ENCODE measurements around the gene MYBPH.

The MYBPH gene

DNA sequence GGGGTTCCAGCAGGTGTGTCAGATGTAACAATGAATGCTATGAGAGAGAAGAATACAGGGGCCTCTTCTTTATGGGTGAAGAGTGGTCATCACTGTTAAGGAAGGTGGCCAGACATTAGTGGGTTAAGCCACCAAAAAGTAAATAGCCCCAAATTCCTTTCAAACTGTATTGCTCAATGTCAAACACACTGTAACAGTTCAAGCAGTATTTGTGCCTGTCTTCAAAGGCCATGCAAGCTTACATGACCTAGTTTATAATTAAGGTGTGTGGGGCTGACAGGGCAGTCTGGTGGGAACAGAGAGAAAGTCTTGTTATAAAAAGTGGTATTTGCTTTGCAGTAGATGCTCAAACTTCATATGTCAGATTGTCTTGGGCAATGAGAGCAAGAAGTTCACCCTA lies 35.4 kb upstream of the MYBPH start:
- no peaks in the 10 kb centered on the region for H3K27me3 ChIP-seq
- no peaks in the 10 kb centered on the region for H3K36me3 ChIP-seq
- TF ChIP-seq CTCF (IDR thresholded peaks at IDR 0.05; ENCODE audit: low read depth, low read length): no peak

GRCh38 chr1:203210350-203210749 lies 34.7 kb upstream of the MYBPH start:
- H3K9me3 ChIP-seq: no peaks in the 10 kb centered on the region
- TF ChIP-seq CTCF (IDR thresholded peaks at IDR 0.05; ENCODE audit: low read depth, low read length): no peak
- H3K4me1 ChIP-seq: no peaks in the 10 kb centered on the region
- no peaks in the 10 kb centered on the region for H3K36me3 ChIP-seq
- no peak overlapping the region for H3K4me3 ChIP-seq (ENCODE audit: low read depth, low read length)
- H3K27me3 ChIP-seq: no peaks in the 10 kb centered on the region
- DNase-seq: no peak

More for the DNA sequence above, 35.4 kb upstream of the MYBPH start:
- Histone ChIP-seq H3K9me3 (no peaks in the 10 kb centered on the region), H3K4me1 (no peaks in the 10 kb centered on the region), H3K4me3 (ENCODE audit: low read depth, low read length) (no peak overlapping the region)
- DNase-seq: no peak

DNA sequence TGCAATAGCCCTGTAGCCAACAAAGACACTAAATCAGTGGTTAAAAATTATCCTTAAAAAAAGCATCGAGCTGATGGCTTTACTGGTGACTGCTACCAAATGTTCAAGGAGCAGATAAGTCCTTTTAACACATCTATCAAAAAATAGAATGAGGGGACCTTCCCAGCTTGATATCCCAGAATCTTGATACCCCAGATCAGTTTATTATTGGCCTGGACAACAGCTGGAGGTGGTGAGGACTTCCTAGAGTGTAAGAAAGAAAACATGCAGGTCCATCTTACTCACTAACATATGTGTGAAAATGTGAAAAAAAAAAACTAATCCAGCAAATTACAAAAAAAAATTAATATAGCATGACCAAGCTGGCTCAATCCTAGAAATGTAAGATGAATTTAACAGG lies 32.6 kb upstream of the MYBPH start:
- H3K4me1 ChIP-seq: no peaks in the 10 kb centered on the region

GRCh38 chr1:203207751-203208150 lies 32.1 kb upstream of the MYBPH start:
- H3K4me3 ChIP-seq (ENCODE audit: low read depth, low read length): no peak overlapping the region
- no peaks in the 10 kb centered on the region for H3K27me3 ChIP-seq
- H3K4me1 ChIP-seq: no peaks in the 10 kb centered on the region
- no peaks in the 10 kb centered on the region for H3K36me3 ChIP-seq
- no peak for TF ChIP-seq CTCF (IDR thresholded peaks at IDR 0.05; ENCODE audit: low read depth, low read length)
- no peak for DNase-seq
- no peaks in the 10 kb centered on the region for H3K9me3 ChIP-seq

More for the DNA sequence above, 32.6 kb upstream of the MYBPH start:
- Histone ChIP-seq H3K27me3 (no peaks in the 10 kb centered on the region), H3K4me3 (ENCODE audit: low read depth, low read length) (no peak overlapping the region), H3K9me3 (no peaks in the 10 kb centered on the region), H3K36me3 (no peaks in the 10 kb centered on the region)
- no peak for TF ChIP-seq CTCF (IDR thresholded peaks at IDR 0.05; ENCODE audit: low read depth, low read length)
- DNase-seq: no peak

- no peaks in the 10 kb centered on the region for H3K36me3 ChIP-seq
- no peak overlapping the region for H3K4me3 ChIP-seq (ENCODE audit: low read depth, low read length)
- DNase-seq: no peak
- H3K27me3 ChIP-seq: no peaks in the 10 kb centered on the region
- no peaks in the 10 kb centered on the region for H3K4me1 ChIP-seq
- TF ChIP-seq CTCF (IDR thresholded peaks at IDR 0.05; ENCODE audit: low read depth, low read length): no peak
- no peaks in the 10 kb centered on the region for H3K9me3 ChIP-seq
These were observed 30.6 kb upstream of the MYBPH start for GRCh38 chr1:203206129-203206687.

DNA sequence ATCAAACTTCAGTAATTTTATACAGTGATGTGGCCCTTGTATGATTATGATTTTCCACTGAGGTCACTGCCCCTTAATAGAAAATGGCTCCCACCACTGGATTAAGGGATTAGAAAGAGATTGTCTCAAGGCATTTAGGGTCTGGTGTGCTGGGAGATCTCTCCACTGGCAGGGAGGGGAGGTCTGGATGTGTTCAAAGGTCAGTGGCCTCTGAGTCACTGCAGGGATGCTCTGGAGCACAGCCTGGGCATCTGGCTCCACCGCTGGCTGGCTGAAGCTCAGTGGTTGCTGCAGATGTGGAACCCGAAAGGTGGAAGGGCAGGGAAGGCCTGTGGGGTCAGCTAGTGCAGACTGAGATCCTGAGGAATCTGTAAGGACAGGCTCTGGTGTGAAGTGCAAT lies 29.1 kb upstream of the MYBPH start:
- TF ChIP-seq CTCF (IDR thresholded peaks at IDR 0.05; ENCODE audit: low read depth, low read length): no peak
- DNase-seq: no peak
- H3K4me1 ChIP-seq: no peaks in the 10 kb centered on the region
- H3K4me3 ChIP-seq (ENCODE audit: low read depth, low read length): no peak overlapping the region
- H3K9me3 ChIP-seq: no peaks in the 10 kb centered on the region
- H3K36me3 ChIP-seq: no peaks in the 10 kb centered on the region
- H3K27me3 ChIP-seq: no peaks in the 10 kb centered on the region

All from BE2C (cell line).